ENCODE data around the gene EIF2S3B.

Gene EIF2S3B

DNA sequence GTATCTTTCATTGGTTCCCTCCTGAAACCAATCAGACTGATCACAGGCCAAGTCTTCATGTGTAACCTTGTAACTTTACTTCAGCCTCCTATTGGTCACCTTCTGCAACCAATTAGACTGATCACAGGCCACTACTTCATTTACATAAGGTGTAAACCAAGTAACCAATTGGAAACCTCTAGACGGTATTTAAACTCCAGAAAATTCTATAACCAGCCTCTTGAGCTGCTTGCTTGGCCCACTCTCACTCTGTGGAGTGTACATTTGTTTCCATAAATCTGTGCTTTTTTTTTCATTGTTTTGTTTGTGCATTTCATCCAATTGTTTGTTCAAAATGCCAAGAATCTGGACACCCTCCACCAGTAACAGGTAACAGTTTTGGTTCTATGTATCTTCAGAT lies 47.5 kb downstream of the EIF2S3B start:
- DNase-seq (ENCODE audit: insufficient read length, low spot score) (no peak), FAIRE-seq (no peak)

DNA sequence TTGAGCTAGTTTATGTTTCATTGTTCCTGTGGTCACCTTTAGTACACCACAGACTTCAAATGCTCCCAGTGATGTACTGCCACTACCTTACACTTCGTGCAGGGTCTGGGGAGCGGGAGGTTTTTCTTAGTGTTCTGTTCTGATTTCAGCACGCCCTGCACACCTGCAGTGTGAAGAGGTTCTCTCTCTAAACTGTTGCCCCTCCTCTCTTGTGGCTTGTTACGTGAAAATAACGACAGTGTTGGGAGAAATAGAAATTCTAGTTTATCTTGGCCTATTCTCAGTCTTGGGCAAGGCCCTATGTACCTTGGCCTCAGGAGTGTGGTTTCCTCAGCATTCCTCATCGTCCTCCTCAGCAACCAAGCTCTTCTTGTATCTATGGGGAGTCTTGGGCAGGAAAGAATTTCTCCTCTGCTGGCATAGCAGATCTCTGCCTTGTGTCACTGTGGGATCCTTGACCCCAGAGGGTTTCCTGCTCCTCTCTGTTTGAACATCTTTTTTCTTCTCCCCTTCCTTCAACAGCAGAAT lies 48.6 kb downstream of the EIF2S3B start:
- no peak for DNase-seq (ENCODE audit: insufficient read length, low spot score)
- no peak for FAIRE-seq

- DNase-seq (ENCODE audit: insufficient read length, low spot score) (no peak), FAIRE-seq (no peak)
Observed at GRCh38 chr12:10554756-10555481, 49.2 kb downstream of the EIF2S3B start.

GRCh38 chr12:10557329-10557728 lies 51.6 kb downstream of the EIF2S3B start:
- FAIRE-seq (no peak), DNase-seq (ENCODE audit: insufficient read length, low spot score) (no peak)

DNA sequence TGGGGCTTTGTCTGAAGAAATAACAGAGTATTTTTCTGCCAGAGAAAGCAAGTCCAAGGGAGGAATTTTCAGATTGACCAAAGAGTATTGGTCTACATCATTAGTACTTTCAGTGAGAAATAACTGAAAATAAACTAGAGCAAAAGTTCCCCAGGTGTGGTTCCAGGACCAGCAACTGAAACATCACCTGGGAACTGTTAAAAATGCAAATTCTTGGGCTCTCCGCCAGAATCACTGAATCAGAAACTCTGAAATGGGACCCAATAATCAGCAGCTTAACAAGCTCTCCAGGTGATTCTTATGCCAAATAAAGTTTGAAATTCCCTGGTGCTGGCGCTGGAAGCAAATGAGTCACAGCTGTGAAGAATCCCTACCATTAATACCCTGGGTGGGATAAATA lies 52.1 kb downstream of the EIF2S3B start:
- no peak for FAIRE-seq

More for the DNA sequence above, 52.1 kb downstream of the EIF2S3B start:
- no peak for DNase-seq (ENCODE audit: insufficient read length, low spot score)
